ENCODE data around the gene KRTCAP2. TPM values are rescaled to one million over a fixed set of nuclear protein-coding genes. Genes with fewer than 3 reads are reported as not detected.

The KRTCAP2 gene
- total RNA-seq, 5 donors from 2014 or later (not counting 1 experiment from before 2014, with no cell fraction given) = 93.6 to 150 (median 138) TPM

DNA sequence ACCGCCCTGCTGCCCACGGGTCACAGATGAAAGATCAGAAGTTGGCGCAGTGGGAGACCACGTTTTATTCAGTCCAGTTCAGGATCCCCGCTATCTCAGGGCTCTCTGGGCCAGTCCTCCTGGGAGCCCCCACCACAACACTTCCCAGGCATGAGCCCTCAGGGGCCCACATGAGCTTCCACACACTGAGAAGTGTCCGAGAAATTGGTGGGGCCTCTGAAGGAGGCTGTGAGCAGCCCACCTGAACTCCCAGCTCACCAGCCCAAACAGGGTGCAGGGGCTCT lies 12.6 kb upstream of the KRTCAP2 start:
- POLR2A ChIA-PET = no interaction called here
- Mint-ChIP-seq H3K36me3 (peaks cover 14% of the 10 kb centered on the region), H3K27me3 (no peaks in the 10 kb centered on the region), H3K4me1 (peaks cover 4 to 7% (median 5%) of the 10 kb centered on the region in 3 donors), H3K9me3 (no peaks in the 10 kb centered on the region), H3K27ac (no peak overlapping the region), H3K4me3 (no peak overlapping the region)
- peaks cover 0 to 3% of the 10 kb centered on the region in 2 donors for H3K36me3 ChIP-seq (ENCODE audit: control insufficient read depth in 2 of 2, extremely low read depth in 1 of 2, insufficient read depth in 1 of 2, low read length in 1 of 2)
- H3K9me3 ChIP-seq = no peaks in the 10 kb centered on the region
- no peak for ATAC-seq (replicated peaks in 1 of 4)
- no peaks in the 10 kb centered on the region for H3K4me1 ChIP-seq (ENCODE audit: control insufficient read depth in 1 of 2, extremely low read depth in 1 of 2, insufficient read depth in 2 of 2, low read length in 2 of 2)
- WGBS (ENCODE audit: insufficient coverage) = 87% methylated on average over 6 of the region's 6 CpGs
- no peak overlapping the region for H3K27ac ChIP-seq (ENCODE audit: low read length)
- no peak overlapping the region for H3K4me3 ChIP-seq (ENCODE audit: control insufficient read depth in 1 of 2, extremely low read depth in 1 of 2, low read length in 1 of 2)
- CTCF ChIA-PET = interaction anchor here in 1 of 2 donors (1.1 kb wide), 1 partner anchor 9 kb away, joined by 3 read pairs; no protein-coding TSS in a partner anchor
- no peaks in the 10 kb centered on the region for H3K27me3 ChIP-seq (replicated peaks in 1 of 2; ENCODE audit: control insufficient read depth in 2 of 2, extremely low read depth in 1 of 2, insufficient read depth in 2 of 2, low read length in 1 of 2)
- DNase-seq = no peak

DNA sequence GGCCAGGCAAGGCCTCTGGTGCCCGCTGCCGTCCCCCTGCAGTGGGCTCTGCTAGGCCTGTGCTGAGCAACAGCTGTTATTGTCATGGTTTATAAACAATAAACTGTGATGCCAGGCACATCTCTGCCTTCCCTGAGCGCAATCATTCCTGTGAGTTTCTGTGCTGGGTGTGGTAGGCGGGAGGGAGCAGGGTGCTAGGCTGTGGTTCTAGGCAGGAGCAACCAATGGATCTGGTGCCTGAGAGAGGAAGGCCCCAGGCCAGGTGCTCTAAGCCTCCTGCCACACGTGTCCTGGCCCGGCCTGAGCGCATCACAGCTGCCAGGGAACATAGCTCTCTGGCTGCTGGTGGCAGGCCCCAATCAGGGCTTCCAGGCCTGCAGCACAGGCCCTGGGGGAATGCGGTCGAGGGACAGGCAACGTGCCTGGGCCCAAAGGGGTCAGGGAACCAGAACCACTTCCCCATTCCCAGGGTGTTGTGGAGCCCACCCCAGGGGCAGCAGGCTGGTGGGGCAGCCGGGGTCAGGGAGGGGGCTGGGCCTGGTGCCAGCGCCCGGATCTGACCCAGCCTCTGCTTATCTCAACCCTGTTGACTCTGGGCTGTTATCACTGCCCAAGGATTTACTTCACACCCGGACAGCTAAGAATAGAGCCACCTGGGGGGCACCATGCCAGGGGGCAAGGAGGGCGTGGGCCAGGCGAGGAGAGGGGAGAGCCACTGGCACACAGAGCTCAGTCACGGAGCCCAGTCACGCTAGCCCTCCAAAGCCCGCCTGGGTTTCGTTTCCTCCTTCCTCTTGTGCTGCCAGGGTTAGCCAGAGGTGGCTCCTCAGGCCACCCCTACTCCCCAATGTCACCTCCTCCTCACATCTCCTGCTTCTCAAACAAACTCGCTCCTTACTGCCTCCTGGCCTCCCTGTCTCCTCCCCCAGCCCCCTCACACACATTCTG lies 12.0 kb upstream of the KRTCAP2 start:
- peaks cover 0 to 3% of the 10 kb centered on the region in 2 donors for H3K36me3 ChIP-seq (ENCODE audit: control insufficient read depth in 2 of 2, extremely low read depth in 1 of 2, insufficient read depth in 1 of 2, low read length in 1 of 2)
- no peak overlapping the region for H3K27ac ChIP-seq (ENCODE audit: low read length)
- Mint-ChIP-seq H3K27me3 (no peaks in the 10 kb centered on the region), H3K27ac (no peak overlapping the region), H3K4me3 (no peak overlapping the region), H3K36me3 (peaks cover 14% of the 10 kb centered on the region), H3K9me3 (no peaks in the 10 kb centered on the region), H3K4me1 (peaks cover 4 to 7% (median 5%) of the 10 kb centered on the region in 3 donors)
- ATAC-seq (replicated peaks in 1 of 4) (no peak), DNase-seq (peak in 1 of 35 experiments; percentile 33)
- H3K9me3 ChIP-seq = no peaks in the 10 kb centered on the region
- ChIA-PET CTCF (interaction anchor here in 1 of 2 donors (1.1 kb wide), 1 partner anchor 10 kb away, joined by 3 read pairs; no protein-coding TSS in a partner anchor), POLR2A (no interaction called here)
- H3K4me1 ChIP-seq (ENCODE audit: control insufficient read depth in 1 of 2, extremely low read depth in 1 of 2, insufficient read depth in 2 of 2, low read length in 2 of 2) = no peaks in the 10 kb centered on the region
- no peaks in the 10 kb centered on the region for H3K27me3 ChIP-seq (replicated peaks in 1 of 2; ENCODE audit: control insufficient read depth in 2 of 2, extremely low read depth in 1 of 2, insufficient read depth in 2 of 2, low read length in 1 of 2)
- no peak overlapping the region for H3K4me3 ChIP-seq (ENCODE audit: control insufficient read depth in 1 of 2, extremely low read depth in 1 of 2, low read length in 1 of 2)
- WGBS (ENCODE audit: insufficient coverage) = 81% methylated on average over 18 of the region's 21 CpGs

DNA sequence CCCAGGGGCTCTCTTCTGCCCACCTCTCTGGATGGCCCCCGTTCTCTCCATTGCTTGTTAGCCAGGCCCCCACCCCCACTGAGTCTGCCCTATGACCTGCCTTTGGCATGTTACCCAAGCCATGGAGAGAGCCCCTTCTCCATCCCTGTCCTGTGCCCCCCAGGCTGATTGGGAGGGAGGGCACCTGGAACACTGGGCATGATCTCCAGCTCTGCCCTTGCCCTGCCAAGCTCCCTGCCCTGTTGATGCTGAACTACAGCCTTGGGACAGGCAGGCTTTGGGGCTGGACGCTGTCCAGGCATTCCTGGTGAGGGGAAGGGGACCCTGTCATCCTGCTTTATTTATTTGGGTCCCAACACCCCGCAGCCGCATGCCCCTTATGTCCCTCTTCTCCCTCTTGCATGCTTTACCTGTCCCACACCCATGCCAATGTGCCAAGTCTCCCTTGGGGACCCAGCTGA lies 11.3 kb upstream of the KRTCAP2 start:
- Histone ChIP-seq H3K27me3 (replicated peaks in 1 of 2; ENCODE audit: control insufficient read depth in 2 of 2, extremely low read depth in 1 of 2, insufficient read depth in 2 of 2, low read length in 1 of 2) (no peaks in the 10 kb centered on the region), H3K4me1 (ENCODE audit: control insufficient read depth in 1 of 2, extremely low read depth in 1 of 2, insufficient read depth in 2 of 2, low read length in 2 of 2) (no peaks in the 10 kb centered on the region), H3K9me3 (no peaks in the 10 kb centered on the region), H3K27ac (ENCODE audit: low read length) (no peak overlapping the region), H3K4me3 (ENCODE audit: control insufficient read depth in 1 of 2, extremely low read depth in 1 of 2, low read length in 1 of 2) (no peak overlapping the region), H3K36me3 (ENCODE audit: control insufficient read depth in 2 of 2, extremely low read depth in 1 of 2, insufficient read depth in 1 of 2, low read length in 1 of 2) (peaks cover 7 to 8% of the 10 kb centered on the region in 2 donors)
- ChIA-PET CTCF (no interaction called here), POLR2A (interaction anchor here in 1 of 2 donors (0.5 kb wide), 1 partner anchor 292 kb away, joined by 4 read pairs; no protein-coding TSS in a partner anchor)
- H3K9me3 Mint-ChIP-seq = no peaks in the 10 kb centered on the region
- no peak overlapping the region for H3K27ac Mint-ChIP-seq
- 93% methylated on average over 2 of the region's 4 CpGs for WGBS (ENCODE audit: insufficient coverage)
- H3K4me3 Mint-ChIP-seq = no peak overlapping the region
- ATAC-seq (replicated peaks in 1 of 4) = peak in 1 of 4 experiments; percentile 17
- DNase-seq = no peak
- no peaks in the 10 kb centered on the region for H3K27me3 Mint-ChIP-seq
- H3K4me1 Mint-ChIP-seq = peaks cover 4 to 7% (median 5%) of the 10 kb centered on the region in 3 donors
- peaks cover 14% of the 10 kb centered on the region for H3K36me3 Mint-ChIP-seq

GRCh38 chr1:155183775-155184221 lies 10.7 kb upstream of the KRTCAP2 start:
- ATAC-seq (replicated peaks in 1 of 4) (no peak), DNase-seq (no peak)
- ChIA-PET CTCF (no interaction called here), POLR2A (interaction anchor here in 1 of 2 donors (0.5 kb wide), 1 partner anchor 291 kb away, joined by 4 read pairs; no protein-coding TSS in a partner anchor)
- H3K4me1 ChIP-seq (ENCODE audit: control insufficient read depth in 1 of 2, extremely low read depth in 1 of 2, insufficient read depth in 2 of 2, low read length in 2 of 2) = no peaks in the 10 kb centered on the region
- H3K27ac Mint-ChIP-seq = no peak overlapping the region
- H3K4me1 Mint-ChIP-seq = peaks cover 4 to 7% (median 5%) of the 10 kb centered on the region in 3 donors
- no peak overlapping the region for H3K4me3 ChIP-seq (ENCODE audit: control insufficient read depth in 1 of 2, extremely low read depth in 1 of 2, low read length in 1 of 2)
- no peak overlapping the region for H3K4me3 Mint-ChIP-seq
- peaks cover 18% of the 10 kb centered on the region for H3K36me3 Mint-ChIP-seq
- no peak overlapping the region for H3K27ac ChIP-seq (ENCODE audit: low read length)
- no peaks in the 10 kb centered on the region for H3K27me3 ChIP-seq (replicated peaks in 1 of 2; ENCODE audit: control insufficient read depth in 2 of 2, extremely low read depth in 1 of 2, insufficient read depth in 2 of 2, low read length in 1 of 2)
- H3K27me3 Mint-ChIP-seq = no peaks in the 10 kb centered on the region
- H3K9me3 Mint-ChIP-seq = no peaks in the 10 kb centered on the region
- no peaks in the 10 kb centered on the region for H3K9me3 ChIP-seq
- H3K36me3 ChIP-seq (ENCODE audit: control insufficient read depth in 2 of 2, extremely low read depth in 1 of 2, insufficient read depth in 1 of 2, low read length in 1 of 2) = peaks cover 8 to 12% of the 10 kb centered on the region in 2 donors
- WGBS (ENCODE audit: insufficient coverage) = 96% methylated on average over 20 of the region's 20 CpGs

DNA sequence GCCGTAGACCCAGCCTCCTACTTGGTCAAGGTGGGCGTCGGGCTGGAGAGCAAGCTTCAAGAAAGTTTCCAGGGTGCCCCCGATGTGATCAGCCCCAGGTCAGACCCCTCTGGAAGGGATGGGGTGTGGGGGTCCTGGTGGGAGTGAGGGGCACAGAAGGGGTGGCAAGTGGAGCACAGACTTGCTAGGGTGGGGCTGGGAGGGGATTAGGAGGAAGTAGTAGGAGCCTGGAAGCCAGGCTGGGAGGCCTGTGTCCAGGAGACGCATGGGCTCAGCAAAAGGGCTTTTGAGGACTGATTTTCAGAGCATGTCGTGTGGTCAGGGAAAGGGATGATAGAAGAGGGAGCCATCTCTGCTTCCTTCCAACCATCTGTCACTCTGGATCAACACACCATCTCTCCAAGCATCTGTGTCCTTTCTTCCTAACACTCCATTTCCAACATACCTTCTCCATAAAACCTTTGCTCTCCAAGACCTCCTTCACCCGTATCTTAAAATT lies 9.0 kb upstream of the KRTCAP2 start:
- DNase-seq = no peak
- Histone ChIP-seq H3K27me3 (replicated peaks in 1 of 2; ENCODE audit: control insufficient read depth in 2 of 2, extremely low read depth in 1 of 2, insufficient read depth in 2 of 2, low read length in 1 of 2) (no peaks in the 10 kb centered on the region), H3K36me3 (ENCODE audit: control insufficient read depth in 2 of 2, extremely low read depth in 1 of 2, insufficient read depth in 1 of 2, low read length in 1 of 2) (peaks cover 11 to 25% of the 10 kb centered on the region in 2 donors), H3K9me3 (no peaks in the 10 kb centered on the region), H3K4me3 (ENCODE audit: control insufficient read depth in 1 of 2, extremely low read depth in 1 of 2, low read length in 1 of 2) (no peak overlapping the region), H3K27ac (ENCODE audit: low read length) (no peak overlapping the region), H3K4me1 (ENCODE audit: control insufficient read depth in 1 of 2, extremely low read depth in 1 of 2, insufficient read depth in 2 of 2, low read length in 2 of 2) (peaks cover 0 to 3% of the 10 kb centered on the region in 2 experiments)
- ChIA-PET CTCF (no interaction called here), POLR2A (no interaction called here)
- Mint-ChIP-seq H3K4me1 (peaks cover 0 to 2% (median under 1%) of the 10 kb centered on the region in 3 donors), H3K27ac (no peak overlapping the region), H3K4me3 (no peak overlapping the region), H3K27me3 (no peaks in the 10 kb centered on the region), H3K36me3 (peaks cover 19% of the 10 kb centered on the region), H3K9me3 (no peaks in the 10 kb centered on the region)
- WGBS (ENCODE audit: insufficient coverage) = 97% methylated on average over 4 of the region's 7 CpGs
- no peak for ATAC-seq (replicated peaks in 1 of 4)

DNA sequence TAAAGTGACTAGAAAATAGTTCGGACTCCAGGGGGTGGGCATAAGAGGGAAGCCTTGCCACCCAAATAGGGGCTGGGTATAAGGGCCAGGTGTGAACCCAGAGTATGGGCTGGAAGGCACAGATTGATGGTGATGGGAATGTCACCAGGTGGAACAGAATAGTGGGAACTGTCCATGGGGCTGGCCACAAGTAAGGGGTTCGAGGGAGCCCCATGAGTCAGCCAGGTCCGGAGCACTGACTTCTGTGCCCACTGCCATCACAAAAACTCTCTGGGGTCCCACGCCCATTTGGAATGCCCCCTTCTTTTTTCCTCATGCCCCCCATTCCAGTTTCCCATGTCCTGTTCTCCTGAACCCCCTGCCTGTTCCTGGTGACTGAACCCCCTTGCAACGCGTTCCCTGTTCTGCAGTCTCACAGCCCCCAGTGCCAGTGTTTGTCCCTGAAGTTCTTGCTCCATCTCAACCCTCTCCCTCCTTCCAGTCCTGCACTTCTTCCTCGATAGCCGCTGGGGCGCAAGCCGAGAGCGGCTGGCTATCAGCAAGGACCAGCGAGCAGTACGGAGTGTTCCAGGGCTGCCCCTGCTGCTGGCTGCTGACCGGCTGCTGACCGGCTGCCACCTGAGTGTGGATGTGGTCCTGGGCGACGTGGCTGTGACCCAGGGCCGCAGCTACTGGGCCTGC lies 8.4 kb upstream of the KRTCAP2 start:
- ChIA-PET POLR2A (no interaction called here), CTCF (no interaction called here)
- no peak for ATAC-seq (replicated peaks in 1 of 4)
- Mint-ChIP-seq H3K27ac (no peak overlapping the region), H3K27me3 (no peaks in the 10 kb centered on the region), H3K4me1 (peaks cover 5 to 7% (median 6%) of the 10 kb centered on the region in 3 donors), H3K4me3 (no peak overlapping the region), H3K9me3 (no peaks in the 10 kb centered on the region), H3K36me3 (peaks cover 19% of the 10 kb centered on the region)
- Histone ChIP-seq H3K9me3 (no peaks in the 10 kb centered on the region), H3K36me3 (ENCODE audit: control insufficient read depth in 2 of 2, extremely low read depth in 1 of 2, insufficient read depth in 1 of 2, low read length in 1 of 2) (peaks cover 11 to 27% of the 10 kb centered on the region in 2 donors), H3K4me1 (ENCODE audit: control insufficient read depth in 1 of 2, extremely low read depth in 1 of 2, insufficient read depth in 2 of 2, low read length in 2 of 2) (peaks cover 3 to 9% of the 10 kb centered on the region in 2 experiments), H3K27ac (ENCODE audit: low read length) (no peak overlapping the region), H3K4me3 (ENCODE audit: control insufficient read depth in 1 of 2, extremely low read depth in 1 of 2, low read length in 1 of 2) (no peak overlapping the region), H3K27me3 (replicated peaks in 1 of 2; ENCODE audit: control insufficient read depth in 2 of 2, extremely low read depth in 1 of 2, insufficient read depth in 2 of 2, low read length in 1 of 2) (no peaks in the 10 kb centered on the region)
- DNase-seq = no peak
- WGBS (ENCODE audit: insufficient coverage) = 90% methylated on average over 17 of the region's 18 CpGs

Measured in T-cell (primary cell).